SKM-1 (cell line): ENCODE measurements around the gene HTR6.
"Not testable (repeated sequence)": the region's sequence is repeated elsewhere in the genome, so short reads cannot be mapped to it uniquely, and the experiment has no call there.

Source experiments
- DNase-seq: peaks from one replicate; lab custom pipeline; 2025; ENCODE audit not compliant: unreplicated experiment; lab: John Stamatoyannopoulos, UW

HTR6 gene

GRCh38 chr1:19664453-19665185, at the start of gene HTR6:
TSS of gene HTR6 (plus strand) at chr1:19664875. CDS start at chr1:19665754, 879 bp downstream.
- DNase-seq, result no peak

DNA sequence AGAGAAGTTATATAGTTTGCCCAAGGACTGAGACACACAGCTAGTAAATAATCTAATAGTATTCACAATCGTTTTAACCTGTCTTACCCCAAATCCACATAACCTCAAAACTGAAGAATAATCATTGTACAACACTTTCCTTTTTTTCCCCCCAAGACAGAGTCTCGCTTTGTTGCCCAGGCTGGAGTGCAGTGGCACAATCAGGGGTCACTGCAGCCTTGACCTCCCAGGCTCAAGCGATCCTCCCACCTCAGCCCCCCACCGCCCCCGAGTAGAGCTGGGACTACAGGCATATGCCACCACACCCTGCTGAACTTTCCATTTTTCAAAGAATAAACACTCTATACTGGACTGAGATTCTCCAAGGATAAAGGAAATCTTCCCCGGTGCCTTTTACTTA, 49.2 kb upstream of the HTR6 start:
- DNase-seq, result no peak

DNA sequence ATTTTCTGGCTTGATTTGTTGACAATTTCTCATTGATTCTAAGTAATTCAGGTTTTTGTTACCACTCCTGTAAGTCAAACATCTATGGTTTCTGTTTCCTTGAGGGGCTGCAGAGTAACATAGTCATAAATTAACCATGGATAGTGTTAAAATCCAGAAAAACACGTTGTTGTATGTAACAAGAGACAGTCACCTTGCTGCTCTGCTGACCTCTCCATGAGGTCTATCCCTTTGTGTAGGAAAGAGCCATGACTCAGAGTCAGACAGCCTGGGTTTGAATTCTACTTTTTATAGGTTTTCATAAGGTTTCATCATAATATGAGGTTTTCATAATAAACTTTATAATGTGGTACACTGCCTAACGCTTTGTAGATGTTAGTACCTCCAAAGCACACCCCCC, 48.2 kb upstream of the HTR6 start:
- DNase-seq, result no peak

GRCh38 chr1:19617376-19617775, 47.3 kb upstream of the HTR6 start:
- DNase-seq, result no peak

- no peak for DNase-seq
Measured at GRCh38 chr1:19618428-19618827, 46.2 kb upstream of the HTR6 start.

- DNase-seq, result no peak
Measured at GRCh38 chr1:19619697-19620384, 44.8 kb upstream of the HTR6 start.

GRCh38 chr1:19620786-19621185, 43.9 kb upstream of the HTR6 start:
- DNase-seq, result no peak

- no peak for DNase-seq
Measured at GRCh38 chr1:19621274-19621950, 43.3 kb upstream of the HTR6 start.

DNA sequence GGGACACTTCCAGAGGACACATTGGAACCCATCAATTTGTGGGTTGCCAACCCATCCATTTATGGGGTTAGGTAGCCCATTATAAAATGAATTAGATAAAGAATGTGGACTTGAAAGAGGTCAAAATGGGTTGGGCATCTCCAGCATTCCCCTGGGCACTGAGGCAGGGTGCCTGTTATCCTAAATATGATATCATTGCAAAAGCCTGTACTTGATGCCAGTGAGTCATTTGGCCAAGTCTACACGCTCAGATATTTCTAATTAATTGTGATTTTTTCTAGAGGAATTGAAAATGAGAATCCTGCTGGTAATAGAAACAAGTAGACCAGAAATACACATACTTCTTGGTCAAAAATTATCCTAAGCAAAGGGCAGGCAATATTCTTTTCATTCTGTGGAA, 42.5 kb upstream of the HTR6 start:
- DNase-seq, result no peak

- no peak for DNase-seq
Measured at GRCh38 chr1:19623523-19623922, 41.2 kb upstream of the HTR6 start.

GRCh38 chr1:19625291-19625937, 39.3 kb upstream of the HTR6 start:
- no peak for DNase-seq

GRCh38 chr1:19628879-19629278, 35.8 kb upstream of the HTR6 start:
- DNase-seq, result no peak

DNA sequence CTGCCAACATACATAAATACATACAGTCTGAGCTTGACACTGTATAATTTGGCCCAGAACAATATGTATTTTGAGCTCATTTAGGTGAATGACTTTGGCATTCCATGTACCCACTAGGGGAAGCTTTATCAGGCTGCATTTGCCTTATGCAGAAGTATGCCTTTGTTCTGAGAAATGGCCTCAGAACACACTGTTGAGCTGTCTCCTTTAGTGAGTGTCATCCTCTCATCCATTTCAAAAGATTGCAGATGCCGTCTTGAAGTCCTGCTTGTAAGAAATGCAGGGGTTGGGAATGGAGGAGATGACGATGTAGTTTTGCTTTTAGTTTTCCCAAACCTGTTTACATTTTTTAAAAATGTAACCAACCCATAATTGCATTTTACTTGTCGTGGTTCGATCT, 35.3 kb upstream of the HTR6 start:
- no peak for DNase-seq

- not testable (repeated sequence) for DNase-seq
Measured at GRCh38 chr1:19630192-19630591, 34.5 kb upstream of the HTR6 start.

GRCh38 chr1:19630720-19631395, 33.8 kb upstream of the HTR6 start:
- DNase-seq, result no peak

GRCh38 chr1:19632211-19632610, 32.5 kb upstream of the HTR6 start:
- no peak for DNase-seq

GRCh38 chr1:19633106-19633505, 31.6 kb upstream of the HTR6 start:
- no peak for DNase-seq

- not testable (repeated sequence) for DNase-seq
Measured at GRCh38 chr1:19635064-19635463, 29.6 kb upstream of the HTR6 start.

GRCh38 chr1:19635646-19636045, 29.0 kb upstream of the HTR6 start:
- DNase-seq, result no peak

GRCh38 chr1:19636065-19636464, 28.6 kb upstream of the HTR6 start:
- no peak for DNase-seq

GRCh38 chr1:19636749-19637148, 27.9 kb upstream of the HTR6 start:
- DNase-seq, result not testable (repeated sequence)
